ENCODE data around the gene THADA. TPM values are rescaled to one million over a fixed set of nuclear protein-coding genes. Genes with fewer than 3 reads are reported as not detected.

The THADA gene
- total RNA-seq, 2 experiments from 2014 or later = 31.2 to 32.3 TPM

DNA sequence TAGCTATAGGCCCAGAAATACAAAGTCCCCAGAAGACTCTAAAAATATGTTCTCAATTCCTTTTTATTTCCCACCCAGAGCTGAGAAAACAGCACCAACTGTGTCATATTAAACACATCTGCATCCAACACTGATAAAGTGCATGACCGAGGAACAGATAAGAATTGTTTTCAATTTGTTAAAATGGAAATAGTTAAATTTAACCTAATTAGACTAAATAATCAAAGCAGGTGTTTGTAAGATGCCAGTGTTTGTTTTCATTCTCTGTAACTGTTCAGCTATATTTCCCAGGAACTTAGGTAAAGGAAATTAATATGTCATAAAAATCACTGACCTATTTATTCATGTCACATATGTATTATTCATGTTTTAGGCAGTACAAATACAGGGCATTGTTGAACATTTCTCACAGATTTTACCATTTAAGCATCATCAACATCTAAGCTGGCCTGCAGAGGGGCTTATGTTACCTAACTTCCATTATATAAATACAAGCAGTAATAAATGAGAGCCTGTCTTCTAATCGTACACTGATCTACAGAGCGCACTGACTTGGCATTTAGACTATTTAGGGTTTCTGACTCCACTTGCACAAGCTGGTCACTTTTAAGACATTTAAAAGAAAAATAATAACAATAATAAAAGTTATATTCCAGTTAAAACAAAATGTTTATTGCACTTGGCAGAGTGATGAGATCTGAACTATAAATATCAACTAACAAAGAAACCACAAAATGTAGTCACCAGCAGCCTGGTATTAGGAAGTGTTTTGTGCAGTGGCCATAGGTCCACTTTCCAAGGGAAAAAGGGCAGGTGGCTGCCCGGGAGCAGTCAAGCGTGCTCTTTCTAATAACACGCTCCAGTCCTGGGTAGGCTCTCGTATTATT lies 282.8 kb downstream of the THADA start:
- Histone ChIP-seq H3K36me3 (ENCODE audit: insufficient read depth, low read length) (no peaks in the 10 kb centered on the region), H3K79me2 (ENCODE audit: insufficient read depth, low read depth, low read length) (no peaks in the 10 kb centered on the region), H3K9me2 (ENCODE audit: insufficient read depth, low read length) (no peaks in the 10 kb centered on the region), H2AFZ (ENCODE audit: low read length) (no peak overlapping the region), H3K27ac (ENCODE audit: low read depth, low read length, poor library complexity, severe bottlenecking) (no peak overlapping the region), H4K20me1 (ENCODE audit: insufficient read depth, low read length) (no peaks in the 10 kb centered on the region), H3K4me3 (ENCODE audit: low read depth, low read length, poor library complexity, severe bottlenecking) (no peak overlapping the region), H3K4me2 (ENCODE audit: low read length) (no peak overlapping the region), H3K4me1 (ENCODE audit: insufficient read depth, low read length, poor library complexity, severe bottlenecking) (no peaks in the 10 kb centered on the region), H3K9me3 (ENCODE audit: low read length) (no peaks in the 10 kb centered on the region)
- BruUV-seq (replicated peaks) = no TSS peak
- TF ChIP-seq, protein P1, sequence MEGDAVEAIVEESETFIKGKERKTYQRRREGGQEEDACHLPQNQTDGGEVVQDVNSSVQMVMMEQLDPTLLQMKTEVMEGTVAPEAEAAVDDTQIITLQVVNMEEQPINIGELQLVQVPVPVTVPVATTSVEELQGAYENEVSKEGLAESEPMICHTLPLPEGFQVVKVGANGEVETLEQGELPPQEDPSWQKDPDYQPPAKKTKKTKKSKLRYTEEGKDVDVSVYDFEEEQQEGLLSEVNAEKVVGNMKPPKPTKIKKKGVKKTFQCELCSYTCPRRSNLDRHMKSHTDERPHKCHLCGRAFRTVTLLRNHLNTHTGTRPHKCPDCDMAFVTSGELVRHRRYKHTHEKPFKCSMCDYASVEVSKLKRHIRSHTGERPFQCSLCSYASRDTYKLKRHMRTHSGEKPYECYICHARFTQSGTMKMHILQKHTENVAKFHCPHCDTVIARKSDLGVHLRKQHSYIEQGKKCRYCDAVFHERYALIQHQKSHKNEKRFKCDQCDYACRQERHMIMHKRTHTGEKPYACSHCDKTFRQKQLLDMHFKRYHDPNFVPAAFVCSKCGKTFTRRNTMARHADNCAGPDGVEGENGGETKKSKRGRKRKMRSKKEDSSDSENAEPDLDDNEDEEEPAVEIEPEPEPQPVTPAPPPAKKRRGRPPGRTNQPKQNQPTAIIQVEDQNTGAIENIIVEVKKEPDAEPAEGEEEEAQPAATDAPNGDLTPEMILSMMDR (conservative IDR thresholded peaks at IDR 0.05; ENCODE audit: low read length) = no peak
- no peak for TF ChIP-seq EZH2phosphoT487 (IDR thresholded peaks at IDR 0.05; ENCODE audit: borderline replicate concordance, low read depth, low read length)
- intact Hi-C loops (cut with micrococcal nuclease; ENCODE audit: unreplicated experiment) = no loop called here
- DNase-seq (ENCODE audit: low spot score) = no peak
- CTCF ChIA-PET (ENCODE audit: unreplicated experiment) = no interaction called here
- POLR2A ChIA-PET = interaction anchor here (0.7 kb wide), 2 partner anchors 26 to 135 kb away, joined by 3 read pairs; no protein-coding TSS in a partner anchor

DNA sequence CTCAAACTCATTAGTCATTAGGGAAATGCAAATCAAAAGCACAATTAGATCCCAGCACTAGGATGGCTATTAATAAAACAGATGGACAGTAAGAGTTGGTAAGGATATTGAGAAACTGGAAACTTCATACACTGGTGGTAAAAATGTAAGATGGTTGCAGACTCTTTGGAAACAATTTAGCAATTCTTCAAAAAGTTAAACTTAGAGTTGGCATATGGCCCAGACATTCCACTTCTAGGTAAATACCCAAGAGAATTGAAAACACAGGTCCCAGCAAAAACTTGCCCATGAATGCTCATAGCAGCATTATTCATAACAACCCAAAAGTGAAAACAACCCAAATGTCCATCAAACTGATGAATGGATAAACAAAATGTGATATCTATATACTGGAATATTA lies 284.6 kb downstream of the THADA start:
- Histone ChIP-seq H3K79me2 (ENCODE audit: insufficient read depth, low read depth, low read length) (no peaks in the 10 kb centered on the region), H3K9me2 (ENCODE audit: insufficient read depth, low read length) (no peaks in the 10 kb centered on the region), H3K4me3 (ENCODE audit: low read depth, low read length, poor library complexity, severe bottlenecking) (no peak overlapping the region), H3K9me3 (ENCODE audit: low read length) (no peaks in the 10 kb centered on the region), H4K20me1 (ENCODE audit: insufficient read depth, low read length) (no peaks in the 10 kb centered on the region), H3K4me1 (ENCODE audit: insufficient read depth, low read length, poor library complexity, severe bottlenecking) (no peaks in the 10 kb centered on the region), H3K27ac (ENCODE audit: low read depth, low read length, poor library complexity, severe bottlenecking) (no peak overlapping the region), H3K4me2 (ENCODE audit: low read length) (no peak overlapping the region), H2AFZ (ENCODE audit: low read length) (no peak overlapping the region), H3K36me3 (ENCODE audit: insufficient read depth, low read length) (no peaks in the 10 kb centered on the region)
- ChIA-PET POLR2A (no interaction called here), CTCF (ENCODE audit: unreplicated experiment) (no interaction called here)
- no TSS peak for BruUV-seq (replicated peaks)
- TF ChIP-seq EZH2phosphoT487 (IDR thresholded peaks at IDR 0.05; ENCODE audit: borderline replicate concordance, low read depth, low read length) = no peak
- intact Hi-C loops (cut with micrococcal nuclease; ENCODE audit: unreplicated experiment) = no loop called here
- DNase-seq (ENCODE audit: low spot score) = no peak

DNA sequence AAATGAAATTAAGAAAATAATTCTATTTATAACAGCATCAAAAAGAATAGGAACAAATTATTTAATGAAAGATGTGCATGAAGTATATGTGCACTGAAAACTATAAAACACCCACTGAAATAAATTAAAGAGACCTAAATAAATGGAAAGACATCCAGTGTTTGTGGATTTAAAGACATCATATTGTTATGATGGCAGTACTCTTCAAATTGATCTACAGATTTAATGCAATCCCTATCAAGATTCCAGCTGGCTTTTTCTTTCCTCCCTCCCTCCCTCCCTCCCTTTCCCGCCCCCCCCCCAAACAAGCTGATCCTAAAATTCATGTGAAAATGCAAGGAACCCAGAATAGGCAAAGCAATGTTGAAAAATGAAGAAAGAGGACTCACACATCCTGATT lies 285.9 kb downstream of the THADA start:
- no peaks in the 10 kb centered on the region for H3K36me3 ChIP-seq (ENCODE audit: insufficient read depth, low read length)
- H2AFZ ChIP-seq (ENCODE audit: low read length) = no peak overlapping the region
- no peaks in the 10 kb centered on the region for H3K79me2 ChIP-seq (ENCODE audit: insufficient read depth, low read depth, low read length)
- H3K4me1 ChIP-seq (ENCODE audit: insufficient read depth, low read length, poor library complexity, severe bottlenecking) = no peaks in the 10 kb centered on the region
- intact Hi-C loops (cut with micrococcal nuclease; ENCODE audit: unreplicated experiment) = no loop called here
- CTCF ChIA-PET (ENCODE audit: unreplicated experiment) = no interaction called here
- no peak overlapping the region for H3K4me2 ChIP-seq (ENCODE audit: low read length)
- TF ChIP-seq, protein P1 (conservative IDR thresholded peaks at IDR 0.05; ENCODE audit: low read length) = no peak
- no peak for TF ChIP-seq EZH2phosphoT487 (IDR thresholded peaks at IDR 0.05; ENCODE audit: borderline replicate concordance, low read depth, low read length)
- no peak overlapping the region for H3K4me3 ChIP-seq (ENCODE audit: low read depth, low read length, poor library complexity, severe bottlenecking)
- H4K20me1 ChIP-seq (ENCODE audit: insufficient read depth, low read length) = no peaks in the 10 kb centered on the region
- no TSS peak for BruUV-seq (replicated peaks)
- no peak for DNase-seq (ENCODE audit: low spot score)
- POLR2A ChIA-PET = interaction anchor here (0.5 to 1.1 kb wide), 2 partner anchors 18 to 67 kb away, joined by 3 read pairs; no protein-coding TSS in a partner anchor
- no peaks in the 10 kb centered on the region for H3K9me2 ChIP-seq (ENCODE audit: insufficient read depth, low read length)
- no peaks in the 10 kb centered on the region for H3K9me3 ChIP-seq (ENCODE audit: low read length)
- no peak overlapping the region for H3K27ac ChIP-seq (ENCODE audit: low read depth, low read length, poor library complexity, severe bottlenecking)

Data from OCI-LY7 (cell line).